Measurements from ENCODE around the gene SLC17A7. TPM values are rescaled to one million over a fixed set of nuclear protein-coding genes. Genes with fewer than 3 reads are reported as not detected.
"Not testable (repeated sequence)": the region's sequence is repeated elsewhere in the genome, so short reads cannot be mapped to it uniquely, and the experiment has no call there.

The SLC17A7 gene
- total RNA-seq, 4 donors from 2014 or later: 0.48 to 6.3 (median 1.0) TPM

DNA sequence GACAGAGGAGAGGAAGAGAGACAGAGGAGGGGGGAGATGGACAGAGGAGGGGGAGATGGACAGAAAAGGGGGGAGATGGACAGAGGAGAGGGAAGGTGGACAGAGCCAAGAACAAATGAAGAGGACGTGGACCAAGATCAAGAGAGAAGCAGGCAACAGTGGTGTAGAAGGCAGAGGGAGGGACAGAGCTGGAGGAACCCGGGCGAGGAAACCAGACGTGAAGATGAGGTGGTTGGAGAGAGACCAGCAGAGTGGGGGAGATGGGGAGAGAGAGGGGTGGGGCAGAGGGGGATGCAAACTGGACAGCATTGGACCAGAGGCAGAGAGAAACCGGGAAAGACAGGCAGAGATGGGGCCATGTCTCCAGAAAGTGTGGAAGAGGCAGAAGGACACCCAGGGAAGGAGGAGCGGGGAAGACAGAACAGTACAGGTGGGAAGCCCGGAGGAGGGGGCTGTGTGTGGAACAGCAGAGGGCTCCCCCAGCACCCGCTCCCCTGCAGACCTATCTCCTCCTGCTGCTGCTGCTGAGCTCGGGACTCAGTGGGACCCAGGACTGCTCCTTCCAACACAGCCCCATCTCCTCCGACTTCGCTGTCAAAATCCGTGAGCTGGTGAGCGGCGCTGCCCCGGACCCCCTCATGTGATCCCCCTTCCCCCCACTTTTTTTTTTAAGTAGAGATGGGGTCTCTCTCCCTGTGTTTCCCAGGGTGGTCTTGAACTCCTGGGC is 34.0 kb upstream of the SLC17A7 start:
- ATAC-seq (ENCODE audit: low FRiP score): no peak
- DNase-seq (ENCODE audit: low spot score): no peak
- TF ChIP-seq, protein P1, sequence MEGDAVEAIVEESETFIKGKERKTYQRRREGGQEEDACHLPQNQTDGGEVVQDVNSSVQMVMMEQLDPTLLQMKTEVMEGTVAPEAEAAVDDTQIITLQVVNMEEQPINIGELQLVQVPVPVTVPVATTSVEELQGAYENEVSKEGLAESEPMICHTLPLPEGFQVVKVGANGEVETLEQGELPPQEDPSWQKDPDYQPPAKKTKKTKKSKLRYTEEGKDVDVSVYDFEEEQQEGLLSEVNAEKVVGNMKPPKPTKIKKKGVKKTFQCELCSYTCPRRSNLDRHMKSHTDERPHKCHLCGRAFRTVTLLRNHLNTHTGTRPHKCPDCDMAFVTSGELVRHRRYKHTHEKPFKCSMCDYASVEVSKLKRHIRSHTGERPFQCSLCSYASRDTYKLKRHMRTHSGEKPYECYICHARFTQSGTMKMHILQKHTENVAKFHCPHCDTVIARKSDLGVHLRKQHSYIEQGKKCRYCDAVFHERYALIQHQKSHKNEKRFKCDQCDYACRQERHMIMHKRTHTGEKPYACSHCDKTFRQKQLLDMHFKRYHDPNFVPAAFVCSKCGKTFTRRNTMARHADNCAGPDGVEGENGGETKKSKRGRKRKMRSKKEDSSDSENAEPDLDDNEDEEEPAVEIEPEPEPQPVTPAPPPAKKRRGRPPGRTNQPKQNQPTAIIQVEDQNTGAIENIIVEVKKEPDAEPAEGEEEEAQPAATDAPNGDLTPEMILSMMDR (IDR thresholded peaks at IDR 0.05): no peak

DNA sequence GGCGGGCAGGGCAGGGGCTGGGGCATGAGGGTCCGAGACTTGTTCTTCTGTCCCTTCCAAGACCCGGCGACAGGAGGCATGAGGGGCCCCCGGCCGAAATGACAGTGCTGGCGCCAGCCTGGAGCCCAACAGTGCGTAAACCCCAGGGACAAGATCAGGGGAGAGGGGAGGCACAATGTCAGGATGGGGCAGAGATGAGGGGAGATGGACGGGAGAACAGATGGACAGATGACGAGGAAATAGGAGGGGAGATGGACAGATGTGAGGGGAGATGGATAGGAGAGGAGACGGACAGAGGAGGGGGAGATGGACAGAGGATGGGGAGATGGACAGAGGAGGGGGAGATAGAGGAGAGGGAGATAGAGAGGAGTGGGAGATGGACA is 33.2 kb upstream of the SLC17A7 start:
- ATAC-seq (ENCODE audit: low FRiP score): no peak
- TF ChIP-seq, protein P1 (IDR thresholded peaks at IDR 0.05): no peak
- DNase-seq (ENCODE audit: low spot score): no peak

DNA sequence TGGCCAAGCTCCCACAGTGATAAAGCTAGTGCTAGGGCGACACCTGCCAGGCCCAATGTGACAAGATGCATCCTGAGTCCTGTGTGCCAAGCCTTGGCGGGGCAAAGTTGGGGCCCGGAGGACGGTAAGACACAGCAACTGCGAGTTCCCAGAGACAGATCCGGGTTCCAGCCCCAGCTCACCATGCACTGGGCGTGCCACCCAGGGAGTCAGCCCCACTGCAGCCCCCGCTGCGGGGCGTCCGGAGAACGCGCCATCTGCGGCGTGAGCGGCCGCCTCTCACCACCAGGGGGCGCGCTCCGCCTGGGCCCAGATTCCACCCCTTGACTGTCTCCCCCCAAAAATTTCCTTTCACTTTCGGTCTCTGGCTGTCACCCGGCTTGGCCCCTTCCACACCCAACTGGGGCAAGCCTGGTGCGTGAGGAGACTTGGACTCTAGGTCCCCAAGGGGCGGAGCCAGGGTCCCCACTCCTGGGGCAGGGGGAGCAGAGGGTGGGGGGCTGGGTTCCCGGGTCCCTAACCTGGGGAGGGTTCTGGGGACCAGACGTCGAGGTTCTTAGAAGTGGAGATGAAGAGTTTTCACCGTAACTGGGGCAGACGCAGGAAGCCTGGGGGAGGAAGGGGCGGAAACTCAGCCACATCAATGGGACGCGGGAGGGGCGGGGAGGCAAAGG is 32.7 kb upstream of the SLC17A7 start, which contains the start of gene FLT3LG:
FLT3LG (plus strand) TSS at position 348 of the 674 bp plus-strand sequence. CDS start 425 bp downstream, outside the sequence.
- TF ChIP-seq, protein P1 (IDR thresholded peaks at IDR 0.05): peak in 2 of 3 donors; percentile 89 to 97
- ATAC-seq (ENCODE audit: low FRiP score) (peak; percentile 84), DNase-seq (ENCODE audit: low spot score) (peak; percentile 55)

DNA sequence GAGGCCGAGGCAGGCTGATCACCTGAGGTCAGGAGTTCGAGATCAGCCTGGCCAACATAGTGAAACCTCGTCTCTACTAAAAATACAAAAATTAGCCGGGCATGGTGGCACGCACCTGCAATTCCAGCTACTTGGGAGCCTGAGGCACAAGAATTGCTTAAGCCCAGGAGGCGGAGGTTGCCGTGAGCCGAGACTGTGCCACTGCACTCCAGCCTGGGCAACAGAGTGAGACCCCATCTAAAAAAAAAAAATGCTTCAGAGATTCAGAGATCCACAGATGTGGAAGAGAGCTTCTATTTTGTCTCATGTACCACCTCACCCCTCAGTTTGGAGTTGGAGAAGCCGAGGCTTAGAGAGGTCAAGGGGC is 32.2 kb upstream of the SLC17A7 start:
- not testable (repeated sequence) for DNase-seq (ENCODE audit: low spot score); ATAC-seq (ENCODE audit: low FRiP score)

DNA sequence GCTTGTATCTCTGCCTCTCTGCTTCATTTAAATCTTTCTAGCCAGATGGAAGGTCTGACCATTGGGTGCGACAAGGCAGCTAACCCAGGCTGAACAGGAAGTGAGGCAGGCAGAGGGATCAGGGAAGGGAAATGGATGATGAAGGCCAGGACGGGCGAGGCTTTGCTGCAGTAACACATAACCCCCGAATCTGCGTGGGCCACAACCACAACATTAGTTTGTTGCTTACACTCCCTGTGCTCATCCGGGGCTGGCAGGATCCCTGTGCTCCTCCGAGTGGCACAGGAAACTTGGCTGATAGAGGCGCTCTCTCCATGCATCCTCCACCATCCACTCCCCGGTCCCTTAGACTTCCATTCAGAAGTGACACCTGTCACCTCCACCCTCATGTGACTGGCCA is 31.6 kb upstream of the SLC17A7 start:
- ATAC-seq (ENCODE audit: low FRiP score): no peak
- TF ChIP-seq, protein P1 (IDR thresholded peaks at IDR 0.05): no peak
- DNase-seq (ENCODE audit: low spot score): no peak

DNA sequence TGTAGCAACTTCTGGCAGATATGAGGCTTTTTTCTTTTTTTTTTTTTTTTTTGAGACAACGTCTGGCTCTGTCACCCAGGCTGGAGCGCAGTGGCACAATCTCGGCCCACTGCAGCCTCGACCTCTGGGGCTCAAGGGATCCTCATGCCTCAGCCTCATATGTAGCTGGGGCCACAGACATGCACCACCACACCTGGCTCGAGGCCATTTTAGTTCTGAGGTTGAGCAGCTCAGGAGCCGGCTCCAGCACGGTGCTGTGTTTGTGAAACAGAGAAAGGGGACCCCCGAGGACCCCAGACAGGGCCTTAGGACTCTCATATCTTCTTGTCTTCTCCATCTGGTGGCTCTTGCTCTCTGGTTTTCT is 29.3 kb upstream of the SLC17A7 start:
- TF ChIP-seq, protein P1 (IDR thresholded peaks at IDR 0.05): no peak
- ATAC-seq (ENCODE audit: low FRiP score) (no peak), DNase-seq (ENCODE audit: low spot score) (no peak)

DNA sequence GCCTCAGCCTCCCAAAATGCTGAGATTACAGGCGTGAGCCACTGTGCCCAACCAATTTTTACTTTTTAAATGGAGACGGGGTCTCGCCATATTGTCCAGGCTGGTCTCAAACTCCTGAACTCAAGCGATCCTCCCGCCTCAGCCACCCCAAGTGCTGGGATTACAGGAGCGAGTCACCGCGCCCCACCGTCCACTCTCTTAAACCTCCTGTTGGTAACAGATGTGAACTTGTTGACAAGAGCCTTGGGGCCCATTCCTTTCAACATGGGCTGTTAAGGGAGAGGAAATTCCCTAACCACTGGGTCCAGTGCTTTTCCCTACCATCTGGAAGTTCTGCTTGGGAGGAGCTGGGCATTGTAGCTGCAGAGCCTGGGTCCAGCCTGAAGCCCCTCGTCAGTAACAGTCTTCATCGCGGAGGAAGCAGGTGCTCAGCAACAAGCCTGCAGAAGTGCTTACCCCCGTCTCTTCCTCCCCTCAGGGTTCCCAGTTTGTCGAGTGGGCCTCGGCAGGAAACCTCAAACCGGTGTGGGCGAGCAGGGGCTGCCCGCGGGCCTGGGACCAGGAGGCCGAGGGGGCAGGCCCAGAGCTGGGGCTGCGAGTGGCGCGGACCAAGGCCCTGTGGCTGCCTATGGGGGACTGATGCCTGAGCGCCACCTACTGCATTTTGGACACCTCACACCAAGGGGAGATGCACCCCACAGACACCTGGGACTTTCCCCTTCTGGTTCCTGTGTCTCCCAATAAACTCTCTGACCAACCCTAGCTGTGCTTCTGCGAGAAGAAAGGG is 28.7 kb upstream of the SLC17A7 start:
- DNase-seq (ENCODE audit: low spot score) (no peak), ATAC-seq (ENCODE audit: low FRiP score) (no peak)

More for the DNA sequence above, 28.7 kb upstream of the SLC17A7 start:
- TF ChIP-seq, protein P1 (IDR thresholded peaks at IDR 0.05): no peak
